SKM-1 treated with dmso at 0.1 percent for 144 hours (cell line): ENCODE measurements around the gene SLC6A1.
"Not testable (repeated sequence)": the region's sequence is repeated elsewhere in the genome, so short reads cannot be mapped to it uniquely, and the experiment has no call there.

Source experiments
- DNase-seq: peaks from one replicate; lab custom pipeline; 2025; ENCODE audit not compliant: unreplicated experiment; lab: John Stamatoyannopoulos, UW

SLC6A1 gene

DNA sequence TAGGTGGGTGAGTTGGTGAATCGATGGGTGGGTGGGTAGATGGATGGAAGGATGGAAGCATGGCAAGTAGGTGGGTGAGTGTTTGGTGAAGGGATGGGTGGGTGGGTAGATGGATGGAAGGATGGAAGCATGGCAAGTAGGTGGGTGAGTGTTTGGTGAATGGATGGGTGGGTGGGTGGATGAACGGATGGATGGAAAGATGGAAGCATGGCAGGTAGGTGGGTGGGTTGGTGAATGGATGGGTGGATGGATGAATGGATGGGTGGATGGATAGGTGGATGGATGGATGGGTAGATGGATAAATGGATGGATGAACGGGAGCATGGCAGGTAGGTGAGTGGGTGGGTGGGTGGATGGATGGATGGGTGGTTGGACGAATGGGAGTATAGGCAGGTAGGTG lies 65.1 kb downstream of the SLC6A1 start:
- no peak for DNase-seq

DNA sequence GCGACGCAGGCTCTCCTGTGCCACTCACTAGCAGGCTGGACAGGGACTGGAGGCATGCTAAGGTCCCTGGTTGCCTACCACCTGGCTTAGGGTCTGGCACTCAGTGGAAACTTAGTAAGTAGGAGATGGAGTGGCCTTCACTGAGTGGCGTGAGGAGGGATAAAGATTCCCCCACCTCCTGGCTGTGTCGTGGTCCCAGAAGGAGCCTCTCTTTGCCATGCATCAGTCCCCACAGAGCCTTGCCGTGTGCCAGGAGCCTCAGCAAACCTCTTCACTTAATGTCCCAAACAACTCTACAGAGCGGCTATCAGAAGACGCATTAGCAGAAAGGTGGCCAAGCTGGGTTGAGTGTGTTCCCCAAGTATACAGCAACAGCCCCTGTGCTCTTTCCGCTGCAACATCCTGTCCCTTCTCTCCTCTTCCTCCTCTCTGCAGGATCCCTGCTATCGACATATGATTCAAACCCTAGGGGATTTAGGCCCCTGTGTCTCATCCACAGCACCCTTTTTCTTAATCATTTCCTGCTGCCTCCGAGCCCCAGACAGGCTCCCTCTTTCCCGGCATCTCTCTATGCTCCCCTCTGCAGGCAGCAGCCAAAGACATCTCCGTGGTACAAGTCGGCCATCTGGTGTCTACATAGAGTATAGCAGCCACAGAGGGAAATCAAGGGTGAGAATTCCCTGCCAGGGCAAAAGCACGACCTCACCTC lies 66.7 kb downstream of the SLC6A1 start:
- DNase-seq = peak; percentile 47

DNA sequence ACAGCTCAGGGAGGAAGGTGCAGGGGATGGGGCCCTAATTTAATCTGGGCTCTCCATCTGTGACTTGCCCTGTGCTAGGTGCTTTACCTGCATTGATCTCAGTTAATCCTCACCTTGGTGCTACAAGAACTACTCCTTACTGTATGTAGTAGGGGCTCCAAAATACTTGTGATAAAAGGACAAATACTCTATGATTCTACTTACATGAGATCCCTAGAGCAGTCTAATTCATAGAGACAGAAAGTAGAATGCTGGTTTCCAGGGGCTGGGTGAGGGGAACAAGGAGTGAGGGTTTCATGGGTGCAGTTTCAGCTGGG lies 67.2 kb downstream of the SLC6A1 start:
- DNase-seq = no peak

DNA sequence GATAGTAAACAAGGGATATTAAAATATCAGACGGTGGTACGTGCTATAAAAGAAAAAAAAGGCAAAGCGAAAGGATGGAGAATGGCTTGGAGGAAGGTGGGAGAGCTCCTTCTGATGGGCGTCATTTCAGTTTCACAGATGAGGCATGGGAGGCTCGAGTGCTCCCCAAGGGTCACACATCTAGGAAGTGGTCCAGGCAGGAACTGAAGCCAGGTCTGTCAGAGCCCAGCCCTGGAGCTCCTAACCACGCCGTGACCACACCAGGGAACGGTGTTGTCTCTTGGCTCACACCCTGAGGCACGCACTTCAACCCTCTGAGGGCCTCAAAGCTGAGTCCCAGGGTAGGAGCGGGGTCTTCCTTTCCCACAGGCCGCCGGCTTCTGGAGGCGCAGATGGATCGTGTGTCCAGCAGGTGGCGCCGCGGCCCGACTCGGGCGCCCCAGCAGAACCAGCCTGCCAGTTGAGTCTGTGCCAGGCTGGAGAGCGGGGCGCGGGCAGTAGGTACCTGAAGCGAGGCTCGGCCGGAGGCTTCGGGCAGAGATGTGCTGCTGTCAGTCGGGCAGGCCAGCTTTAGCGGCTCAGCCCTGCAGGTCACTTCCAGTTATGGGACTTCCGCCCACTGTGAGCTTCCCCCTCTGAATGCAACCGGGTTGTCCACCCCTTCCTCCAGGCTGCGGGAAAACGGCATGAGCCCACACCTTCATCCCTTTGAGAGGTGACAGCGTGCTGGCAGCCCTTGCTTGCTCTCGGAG lies 68.1 kb downstream of the SLC6A1 start:
- DNase-seq = peak; percentile 31

DNA sequence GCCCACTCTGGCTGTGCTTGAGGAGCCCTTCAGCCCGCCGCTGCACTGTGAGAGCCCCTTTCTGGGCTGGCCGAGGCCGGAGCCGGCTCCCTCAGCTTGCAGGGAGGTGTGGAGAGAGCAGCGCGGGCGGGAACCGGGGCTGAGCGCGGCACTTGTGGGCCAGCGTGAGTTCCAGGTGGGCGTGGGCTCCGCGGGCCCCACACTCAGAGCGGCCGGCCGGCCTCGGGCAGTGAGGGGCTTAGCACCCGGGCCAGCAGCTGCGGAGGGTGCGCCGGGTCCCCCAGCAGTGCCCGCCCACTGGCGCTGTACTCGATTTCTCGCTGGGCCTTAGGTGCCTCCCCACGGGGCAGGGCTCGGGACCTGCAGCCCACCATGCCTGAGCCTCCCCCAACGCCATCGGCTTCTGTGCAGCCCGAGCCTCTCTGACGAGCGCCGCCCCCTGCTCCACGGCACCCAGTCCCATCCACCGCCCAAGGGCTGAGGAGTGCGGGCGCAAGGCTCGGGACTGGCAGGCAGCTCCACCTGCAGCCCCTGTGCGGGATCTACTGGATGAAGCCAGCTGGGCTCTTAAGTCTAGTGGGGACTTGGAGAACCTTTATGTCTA lies 68.8 kb downstream of the SLC6A1 start:
- DNase-seq = not testable (repeated sequence)

DNA sequence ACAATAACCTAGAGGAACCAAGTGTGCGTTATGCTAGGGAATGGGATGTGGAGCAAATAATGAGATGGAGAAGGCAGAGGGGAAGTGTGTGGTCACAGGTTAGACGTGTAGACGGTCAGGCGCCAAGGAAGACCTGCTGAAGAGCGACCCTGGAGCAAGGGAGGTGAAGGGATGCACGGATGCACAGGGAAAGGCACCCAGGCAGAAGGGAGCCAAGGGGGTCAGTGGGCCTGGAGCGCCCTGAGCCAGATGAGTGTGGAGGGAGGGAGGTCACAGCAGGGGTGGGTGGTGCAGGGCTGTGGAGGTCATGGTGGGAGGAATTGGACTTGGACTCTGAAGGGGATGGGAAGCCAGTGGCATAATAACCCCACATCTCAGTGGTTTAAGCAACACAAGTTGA lies 70.2 kb downstream of the SLC6A1 start:
- no peak for DNase-seq

DNA sequence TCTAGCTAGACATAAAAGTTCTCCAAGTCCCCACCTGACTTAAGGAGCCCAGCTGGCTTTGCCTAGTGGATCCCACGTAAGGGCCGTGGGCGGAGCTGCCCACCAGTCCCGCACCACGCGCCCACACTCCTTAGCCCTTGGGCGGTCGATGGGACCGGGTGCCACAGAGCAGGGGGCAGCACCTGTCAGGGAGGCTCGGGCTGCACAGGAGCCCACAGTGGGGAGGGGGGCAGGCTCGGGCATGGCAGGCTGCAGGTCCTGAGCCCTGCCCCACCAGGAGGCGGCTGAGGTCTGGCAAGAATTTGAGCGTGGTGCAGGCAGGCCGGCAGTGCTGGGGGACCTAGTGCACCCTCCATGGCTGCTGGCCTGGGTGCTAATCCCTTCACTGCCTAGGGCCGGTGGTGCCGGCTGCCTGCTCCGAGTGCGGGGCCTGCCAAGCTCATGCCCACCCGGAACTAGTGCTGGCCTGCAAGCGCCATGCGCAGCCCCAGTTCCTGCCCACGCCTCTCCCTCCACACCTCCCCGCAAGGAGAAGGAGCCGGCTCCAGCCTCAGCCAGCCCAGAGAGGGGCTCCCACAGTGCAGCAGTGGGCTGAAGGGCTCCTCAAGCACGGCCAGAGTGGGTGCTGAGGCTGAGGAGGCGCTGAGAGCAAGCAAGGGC lies 78.7 kb downstream of the SLC6A1 start:
- DNase-seq = no peak

DNA sequence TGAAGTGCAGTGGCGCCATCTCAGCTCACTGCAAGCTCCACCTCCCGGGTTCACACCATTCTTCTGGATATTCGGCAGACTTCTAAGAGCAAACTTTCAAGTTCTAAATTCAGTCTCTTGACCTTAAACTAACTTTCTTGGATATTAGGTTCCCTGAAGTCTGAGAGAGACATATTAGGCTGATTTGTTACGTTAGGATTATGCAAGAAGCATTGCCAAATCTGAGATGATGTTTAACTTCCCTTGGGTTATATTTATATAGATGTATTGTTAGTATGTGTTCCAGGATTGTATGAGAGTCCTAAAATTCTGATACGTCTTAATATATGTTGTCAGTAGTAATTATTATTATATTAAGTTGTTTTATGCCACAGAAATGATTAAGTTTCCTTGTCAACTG lies 80.1 kb downstream of the SLC6A1 start:
- DNase-seq = no peak

DNA sequence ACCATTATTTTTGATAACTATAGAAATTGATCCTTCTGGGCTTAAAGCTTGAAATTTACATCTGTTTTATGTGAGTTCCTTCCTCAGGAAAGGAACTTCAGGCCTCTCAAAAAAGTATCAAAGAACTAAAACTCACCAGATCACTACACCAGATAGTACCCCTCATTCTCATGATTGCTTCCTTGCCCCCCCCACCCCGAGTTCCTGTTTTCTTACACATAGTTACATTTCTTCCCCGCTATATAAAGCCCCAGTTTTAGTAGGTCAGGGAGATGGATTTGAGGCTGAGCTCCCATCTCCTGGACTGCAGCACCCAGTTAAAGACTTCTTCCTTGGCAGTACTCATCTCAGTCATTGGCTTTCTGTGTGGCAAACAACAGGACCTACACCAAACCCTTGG lies 81.5 kb downstream of the SLC6A1 start:
- no peak for DNase-seq

DNA sequence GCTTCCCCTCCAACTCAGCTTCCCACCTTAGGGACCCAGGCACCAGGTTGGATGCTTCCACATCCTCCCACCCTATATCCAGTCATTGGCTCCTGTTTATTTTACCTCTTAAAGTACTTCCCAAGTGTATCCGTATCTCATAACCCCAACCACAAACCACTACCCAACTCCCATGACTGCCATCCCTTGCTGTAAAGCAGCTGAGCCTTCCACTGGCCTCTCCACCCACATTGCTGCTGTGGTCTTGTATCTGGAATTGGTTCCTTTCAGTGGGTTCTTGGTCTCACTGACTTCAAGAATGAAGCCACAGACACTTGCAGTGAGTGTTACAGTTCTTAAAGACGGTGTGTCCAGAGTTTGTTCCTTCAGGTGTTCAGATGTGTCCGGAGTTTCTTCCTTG lies 81.9 kb downstream of the SLC6A1 start:
- DNase-seq = no peak

DNA sequence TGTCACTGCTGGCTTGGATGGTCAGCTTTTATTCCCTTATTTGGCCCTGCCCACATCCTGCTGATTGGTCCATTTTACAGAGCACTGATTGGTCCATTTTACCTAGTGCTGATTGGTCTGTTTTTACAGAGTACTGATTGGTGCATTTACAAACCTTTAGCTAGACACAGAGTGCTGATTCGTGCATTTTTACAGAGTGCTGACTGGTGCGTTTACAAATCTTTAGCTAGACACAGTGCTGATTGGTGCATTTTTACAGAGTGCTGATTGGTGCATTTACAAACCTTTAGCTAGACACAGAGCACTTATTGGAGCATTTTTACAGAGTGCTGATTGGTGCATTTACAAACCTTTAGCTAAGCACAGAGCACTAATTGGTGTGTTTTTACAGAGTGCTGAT lies 82.6 kb downstream of the SLC6A1 start:
- DNase-seq = not testable (repeated sequence)

DNA sequence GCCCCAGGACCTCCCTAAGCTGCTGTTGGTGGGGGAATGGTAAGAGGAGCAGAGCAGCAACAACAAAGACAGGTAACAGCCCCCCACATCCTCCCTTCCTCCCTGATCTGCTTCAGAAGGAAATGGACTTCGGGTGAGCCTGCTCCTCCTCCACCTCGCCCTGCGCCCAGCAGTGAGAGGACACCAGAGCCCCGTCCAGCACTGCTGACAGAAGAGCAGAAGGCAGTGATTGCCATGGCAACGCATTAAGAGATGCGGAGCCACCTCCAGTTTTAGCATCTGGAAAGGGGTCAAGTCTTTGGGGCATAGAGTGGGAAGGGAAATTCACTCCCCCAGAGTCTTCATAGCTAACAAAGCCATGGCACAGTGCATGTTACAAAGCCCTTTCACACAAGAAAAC lies 84.2 kb downstream of the SLC6A1 start:
- DNase-seq = no peak

DNA sequence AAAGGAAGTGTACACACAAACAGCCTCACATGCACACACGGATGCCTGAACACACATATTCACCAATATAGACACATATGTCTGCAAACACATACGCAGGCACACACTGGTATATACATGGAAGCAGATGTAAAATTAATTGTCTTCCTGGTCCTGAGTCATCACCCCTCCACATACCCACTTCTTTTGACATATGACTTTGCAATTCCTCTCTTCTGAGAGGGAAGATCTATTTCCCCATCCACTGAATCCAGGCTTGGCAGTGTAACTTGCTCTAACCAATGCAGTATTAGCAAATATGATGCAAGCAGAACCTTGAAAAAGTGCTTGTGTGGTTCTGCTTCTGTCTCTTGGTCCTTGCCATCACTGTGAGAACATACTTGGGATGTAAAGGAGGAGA lies 84.9 kb downstream of the SLC6A1 start:
- peak; percentile 90 for DNase-seq

DNA sequence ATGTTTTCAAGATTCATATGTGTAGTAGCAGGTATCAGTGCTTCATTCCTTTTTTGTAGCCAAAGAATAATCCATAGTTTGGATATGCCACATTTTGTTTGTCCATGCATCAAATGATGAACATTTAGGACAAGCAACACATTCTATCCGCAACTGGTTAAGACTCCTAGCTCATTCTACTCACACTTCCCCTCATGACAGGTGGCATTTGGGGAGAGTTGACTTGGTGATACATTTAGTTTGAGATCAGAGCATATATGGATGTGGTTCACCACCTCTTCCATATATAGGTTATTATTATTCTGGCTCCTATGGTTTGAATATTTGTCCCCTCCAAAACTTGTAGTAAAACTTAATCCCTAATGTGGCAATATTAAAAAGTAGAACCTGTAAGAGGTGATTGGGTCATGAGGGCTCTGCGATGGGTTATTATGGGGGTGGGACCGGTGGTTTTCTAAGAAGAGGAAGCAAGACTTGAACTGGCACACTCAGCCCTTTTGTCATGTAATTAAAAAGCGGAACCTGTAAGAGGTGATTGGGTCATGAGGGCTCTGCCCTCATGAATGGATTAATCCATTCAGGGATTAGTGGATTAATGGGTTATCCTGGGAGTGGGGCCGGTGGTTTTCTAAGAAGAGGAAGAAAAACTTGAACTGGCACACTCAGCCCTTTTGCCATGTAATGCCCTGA lies 86.4 kb downstream of the SLC6A1 start:
- DNase-seq = peak; percentile 87

DNA sequence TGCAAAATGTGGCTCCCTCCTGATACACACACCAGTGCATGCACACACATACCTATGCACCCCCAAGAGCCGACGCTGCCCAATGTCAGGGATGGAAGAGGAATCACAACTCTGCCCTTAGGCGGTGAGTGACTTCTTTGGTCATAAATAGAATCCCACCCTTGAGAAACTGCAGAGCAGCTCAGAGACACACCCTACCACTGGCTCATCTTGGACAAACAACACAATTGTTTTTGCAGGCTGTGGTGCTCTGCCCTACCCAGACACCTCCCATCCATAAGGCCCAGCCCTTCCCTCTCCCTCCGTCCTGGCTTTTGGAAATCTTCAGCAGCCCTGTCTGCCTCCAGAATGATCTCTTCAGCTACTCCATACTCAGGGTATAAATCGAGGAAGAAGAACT lies 87.9 kb downstream of the SLC6A1 start:
- no peak for DNase-seq

DNA sequence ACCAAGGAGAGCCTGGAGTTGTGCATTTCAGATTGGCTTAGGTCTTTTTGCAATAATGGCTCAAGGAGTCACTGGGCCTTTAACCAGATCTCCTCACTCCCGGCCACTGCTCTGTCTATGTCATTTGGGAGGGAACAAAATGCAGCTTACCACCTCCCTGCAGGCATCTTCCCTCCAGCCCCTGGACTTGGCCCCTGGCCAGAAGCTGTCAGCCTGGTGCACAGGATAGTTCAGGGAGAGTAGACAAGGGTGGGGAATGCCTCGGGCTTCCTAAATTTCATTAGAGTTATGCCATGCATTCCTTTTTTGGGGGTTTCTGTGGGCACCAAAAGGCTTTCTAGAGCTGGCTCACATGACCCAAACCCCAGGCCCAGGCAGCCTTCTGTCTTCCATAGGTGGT lies 91.5 kb downstream of the SLC6A1 start:
- no peak for DNase-seq

DNA sequence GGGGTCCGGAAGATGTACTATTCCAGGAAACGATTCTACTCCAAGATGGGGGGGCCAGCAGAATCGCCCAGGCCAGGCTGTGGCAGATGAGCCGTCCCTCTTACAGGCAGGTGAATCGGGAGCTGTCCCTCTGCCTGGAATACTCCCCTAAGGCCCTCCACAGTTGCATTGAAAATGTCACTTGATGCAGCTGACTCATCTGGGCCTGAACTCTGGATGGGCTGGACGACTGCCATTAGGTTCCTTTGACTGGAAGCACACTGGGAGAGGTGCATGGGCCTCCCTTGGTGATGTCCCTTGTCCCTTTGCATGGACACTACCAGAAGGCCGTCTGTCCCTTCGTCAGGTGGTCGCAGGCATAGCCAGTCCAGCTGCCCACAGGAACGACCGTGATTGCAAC lies 92.1 kb downstream of the SLC6A1 start:
- no peak for DNase-seq

DNA sequence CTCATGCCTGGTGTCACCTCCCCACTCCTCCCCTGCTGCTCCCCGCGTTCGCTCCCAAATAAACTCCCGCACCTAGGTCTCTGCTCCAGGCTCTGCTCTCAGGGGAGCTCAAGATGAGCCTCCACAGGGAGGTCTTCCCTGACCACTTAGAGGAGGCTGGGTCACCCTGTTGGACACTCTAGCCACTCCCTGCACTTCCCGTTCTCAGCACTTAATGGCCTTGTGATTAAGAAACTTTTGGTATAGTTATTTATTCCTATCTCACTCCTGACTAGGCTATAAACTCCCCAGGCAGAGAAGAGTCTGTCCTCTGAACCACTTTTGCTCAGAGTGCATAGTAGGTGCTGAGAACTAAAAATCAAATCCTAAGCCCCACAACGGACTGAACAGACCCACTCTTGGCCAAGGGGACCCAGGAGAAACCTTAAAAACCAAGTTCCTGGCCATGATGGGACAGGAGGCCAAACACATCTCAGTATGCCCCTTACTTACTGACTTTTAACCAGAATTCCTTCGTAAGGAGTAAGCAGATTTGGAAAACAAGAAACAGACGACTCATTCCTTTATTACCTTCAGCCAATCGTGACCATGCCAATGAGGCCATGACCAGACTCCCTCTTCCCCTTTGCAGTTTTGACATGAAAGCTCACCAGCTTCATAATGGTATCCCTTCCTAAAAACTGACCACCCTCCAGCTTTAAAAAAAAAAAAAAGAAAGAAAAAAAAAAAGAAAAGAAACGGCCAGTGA lies 92.7 kb downstream of the SLC6A1 start:
- DNase-seq = no peak

DNA sequence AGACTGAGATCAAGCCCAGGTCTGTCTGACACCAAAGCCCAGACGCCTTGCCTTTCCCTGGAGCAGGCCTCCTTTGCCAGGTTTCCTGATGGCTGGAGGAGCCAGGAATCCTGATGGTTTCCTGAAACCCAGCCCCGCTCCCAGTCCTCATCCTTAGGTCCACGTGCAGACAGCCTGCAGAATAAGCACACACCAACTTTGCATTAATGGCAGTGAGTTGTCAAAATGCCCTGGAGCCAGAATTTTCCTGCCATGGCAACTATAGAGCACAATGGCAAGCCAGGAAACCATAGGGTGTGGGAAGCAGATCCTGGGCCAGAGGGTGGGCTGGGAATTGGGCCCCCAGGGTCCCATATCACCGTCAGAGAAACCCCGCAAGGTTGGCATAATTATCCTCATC lies 94.3 kb downstream of the SLC6A1 start:
- no peak for DNase-seq

DNA sequence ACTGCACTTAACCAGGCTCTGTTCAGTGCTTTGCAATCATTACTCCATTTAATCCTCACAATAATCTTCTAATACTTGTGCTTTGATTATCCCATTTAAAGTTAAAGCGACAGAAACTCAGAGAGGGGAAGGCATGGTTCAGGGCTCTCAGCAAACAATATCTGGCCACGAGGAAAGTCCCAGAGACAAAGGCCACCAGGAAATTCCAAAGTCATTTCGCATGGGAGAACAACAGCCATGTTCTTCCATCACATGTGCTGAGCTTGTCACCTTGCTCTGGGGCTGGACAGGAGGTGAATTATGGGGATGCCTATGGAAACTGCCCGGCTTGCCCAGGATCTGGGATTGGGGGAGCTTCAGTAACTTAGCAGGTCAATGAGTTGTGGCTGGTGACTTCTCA lies 95.5 kb downstream of the SLC6A1 start:
- no peak for DNase-seq

DNA sequence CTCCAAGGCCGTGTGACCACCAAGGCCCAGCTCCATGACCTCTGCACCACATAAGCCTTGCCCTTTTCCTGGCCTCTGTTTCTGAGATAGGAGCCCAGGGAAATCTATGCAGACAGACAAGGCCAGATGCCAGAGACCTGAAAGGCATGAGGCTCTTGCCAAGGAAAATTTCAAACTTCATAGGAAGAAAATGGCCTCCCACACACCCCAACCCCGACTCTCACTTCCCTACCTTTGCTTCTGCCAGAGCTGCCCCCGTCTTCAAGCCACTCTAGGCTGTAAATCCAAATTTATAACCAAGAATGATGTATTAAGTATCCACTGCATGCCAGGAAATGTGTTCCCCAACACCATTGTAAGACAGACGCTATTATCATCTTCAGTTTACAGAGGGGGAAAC lies 96.3 kb downstream of the SLC6A1 start:
- no peak for DNase-seq
